Superior temporal gyrus (tissue), 1 donor: ENCODE results near the gene KDM5A.
"Not testable (repeated sequence)": the region's sequence is repeated elsewhere in the genome, so short reads cannot be mapped to it uniquely, and the experiment has no call there.

Experiments
- DNase-seq: peaks from one replicate; pipeline ENCODE4 v3.0.0-alpha.2; 2016; ENCODE audit errors: extremely low spot score

The KDM5A gene

GRCh38 chr12:389142-390096 lies at the start of gene KDM5A:
KDM5A (minus strand) TSS chr12:389320; CDS start chr12:389091, 229 bp downstream.
- peak; percentile 96 for DNase-seq

- DNase-seq: not testable (repeated sequence)
These were observed 46.6 kb upstream of the KDM5A start for GRCh38 chr12:435737-436136.

GRCh38 chr12:422526-422925 lies 33.4 kb upstream of the KDM5A start:
- no peak for DNase-seq

GRCh38 chr12:418432-418831 lies 29.3 kb upstream of the KDM5A start:
- no peak for DNase-seq

DNA sequence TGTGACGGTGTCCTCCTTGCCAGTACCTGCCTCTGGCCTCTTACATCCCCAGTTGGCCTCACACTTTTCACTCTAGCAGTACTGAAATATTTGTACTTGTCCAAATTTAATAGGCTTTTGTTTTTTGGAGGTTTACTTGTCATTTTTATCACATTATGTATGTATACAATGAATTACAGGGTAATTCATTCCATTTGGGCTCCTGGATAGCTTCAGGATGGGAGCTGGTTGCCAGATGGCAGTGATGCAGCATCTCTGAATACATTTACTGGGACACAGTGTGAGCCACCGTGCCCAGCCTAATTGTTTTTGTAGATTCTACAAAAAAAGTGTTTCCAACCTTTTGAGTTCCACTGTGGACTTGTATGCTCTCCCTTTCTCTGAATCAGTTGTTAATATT lies 25.7 kb upstream of the KDM5A start:
- DNase-seq: no peak

DNA sequence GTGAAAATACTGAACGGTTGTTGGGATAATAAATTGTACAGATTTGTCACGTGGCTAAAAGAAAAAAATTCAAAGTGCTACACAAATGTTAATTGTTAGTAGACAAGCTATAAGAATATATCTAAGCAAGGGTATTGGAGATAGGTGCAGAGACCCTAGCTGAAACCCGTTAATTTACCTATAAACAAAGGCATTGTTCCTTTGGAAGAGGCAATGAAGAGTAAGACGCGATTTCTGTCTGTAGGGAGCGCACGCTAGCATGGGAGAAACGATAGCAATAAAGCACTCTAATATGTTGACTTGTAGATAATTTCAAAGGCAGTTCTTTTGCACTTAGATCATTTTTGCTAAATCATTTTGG lies 12.9 kb upstream of the KDM5A start:
- peak; percentile 31 for DNase-seq

- peak; percentile 98 for DNase-seq
These were observed 12.3 kb upstream of the KDM5A start, which contains the start of gene CCDC77 for GRCh38 chr12:401235-402028. CCDC77 (plus strand) TSS chr12:401644; CDS start chr12:409384, 7,740 bp downstream.

DNA sequence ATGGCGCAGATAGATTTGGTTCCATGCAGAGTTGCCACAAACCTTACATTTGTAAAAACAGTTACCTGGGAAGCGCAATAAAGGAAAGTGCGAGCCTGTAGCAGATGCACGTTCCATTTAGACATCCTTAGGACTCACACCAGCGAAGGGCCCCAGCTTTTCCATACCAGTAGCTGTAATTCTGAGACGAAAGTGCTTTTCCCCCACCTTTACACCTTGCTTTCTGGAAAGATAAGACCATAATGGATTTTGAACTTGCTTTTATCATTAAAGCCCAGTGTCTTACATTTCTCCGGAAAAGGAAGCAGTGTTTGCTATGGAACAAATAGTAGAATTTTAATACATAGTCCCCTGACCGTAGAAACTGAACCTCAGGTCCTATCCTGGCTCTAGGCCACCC lies 11.7 kb upstream of the KDM5A start:
- DNase-seq: no peak

DNA sequence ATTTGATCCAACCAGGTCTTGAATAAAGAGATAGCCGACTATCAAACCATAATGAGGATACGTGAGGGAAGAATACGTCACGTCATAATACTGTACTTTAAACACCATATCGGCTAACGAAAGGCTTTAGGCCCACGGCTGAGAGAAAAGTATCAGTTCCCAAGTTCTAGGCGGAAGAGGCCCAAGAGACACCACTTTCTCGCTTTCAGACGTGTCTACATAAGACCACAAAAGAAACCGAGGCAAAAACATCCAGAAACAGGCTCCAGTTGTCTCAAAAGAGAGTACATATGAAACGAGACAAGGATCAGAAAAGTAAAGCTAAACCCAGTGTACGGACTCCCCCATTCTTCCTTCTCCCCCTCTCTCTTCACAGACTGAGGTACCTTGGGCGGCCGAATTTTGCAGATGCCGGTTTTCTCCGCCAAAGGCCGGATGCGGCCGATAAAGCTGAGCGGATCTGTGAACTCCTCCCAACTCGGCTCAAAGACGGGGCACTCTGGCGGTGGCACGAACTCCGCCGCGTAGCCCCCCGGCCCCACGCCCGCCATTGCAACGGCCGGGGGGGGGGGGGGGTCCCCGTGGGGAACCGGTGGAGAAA lies 479 bp downstream of the KDM5A start:
- peak; percentile 58 for DNase-seq

DNA sequence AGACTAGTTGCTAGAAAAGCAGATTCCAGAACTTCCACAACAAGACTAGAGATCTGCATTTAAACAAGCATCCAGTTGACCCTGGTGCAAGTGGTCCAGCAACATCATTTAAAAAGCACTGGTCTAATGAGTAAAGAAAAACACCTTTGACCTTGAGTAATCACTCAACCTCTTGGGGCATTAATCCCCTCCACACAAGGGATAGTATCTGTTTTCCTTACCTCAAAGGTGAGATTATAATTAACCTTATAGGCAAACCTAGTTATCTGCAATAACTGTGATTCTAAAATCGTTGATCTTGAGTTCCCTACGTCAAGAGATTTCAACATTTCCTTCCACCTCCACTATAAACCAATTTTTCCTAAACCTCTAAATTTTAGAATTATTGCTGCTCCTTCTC lies 1.1 kb downstream of the KDM5A start:
- no peak for DNase-seq

DNA sequence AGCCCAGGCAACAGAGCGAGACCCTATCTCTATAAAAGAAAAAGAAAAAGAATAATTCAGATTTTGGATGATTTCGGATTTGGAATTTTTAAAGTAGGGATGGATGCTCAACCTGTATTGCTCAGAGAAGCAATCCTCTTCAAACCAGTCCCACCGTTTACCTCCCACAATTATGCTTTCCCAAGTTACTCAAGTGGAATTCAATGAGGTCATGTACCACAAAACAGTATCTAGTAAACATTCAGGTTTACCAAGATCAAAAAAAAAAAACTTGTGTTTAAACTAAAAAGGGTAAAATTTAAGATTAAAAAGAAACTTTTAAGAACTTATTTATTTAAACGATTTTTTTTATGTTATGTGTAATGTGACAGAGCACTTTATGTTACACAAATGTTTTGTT lies 2.5 kb downstream of the KDM5A start:
- no peak for DNase-seq

GRCh38 chr12:370739-371485 lies 18.2 kb downstream of the KDM5A start:
- DNase-seq: not testable (repeated sequence)

- no peak for DNase-seq
These were observed 21.1 kb downstream of the KDM5A start for GRCh38 chr12:367972-368371.

DNA sequence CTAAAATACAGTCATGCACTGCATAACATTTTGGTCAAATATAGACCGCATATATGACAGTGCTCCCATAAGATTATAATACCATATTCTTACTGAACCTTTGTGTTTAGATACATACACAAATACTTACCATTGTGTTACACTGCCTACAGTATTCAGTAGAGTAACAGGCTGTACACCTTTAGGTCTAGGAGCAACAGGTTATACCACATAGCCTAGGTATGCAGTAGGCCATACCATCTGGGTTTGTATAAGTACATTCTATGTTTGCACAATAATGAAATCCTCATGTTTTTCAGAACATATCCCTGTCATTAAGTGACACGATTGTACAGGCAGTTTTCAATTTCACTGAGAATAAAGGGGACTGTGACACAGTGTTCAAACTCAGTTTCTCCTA lies 22.3 kb downstream of the KDM5A start:
- no peak for DNase-seq

DNA sequence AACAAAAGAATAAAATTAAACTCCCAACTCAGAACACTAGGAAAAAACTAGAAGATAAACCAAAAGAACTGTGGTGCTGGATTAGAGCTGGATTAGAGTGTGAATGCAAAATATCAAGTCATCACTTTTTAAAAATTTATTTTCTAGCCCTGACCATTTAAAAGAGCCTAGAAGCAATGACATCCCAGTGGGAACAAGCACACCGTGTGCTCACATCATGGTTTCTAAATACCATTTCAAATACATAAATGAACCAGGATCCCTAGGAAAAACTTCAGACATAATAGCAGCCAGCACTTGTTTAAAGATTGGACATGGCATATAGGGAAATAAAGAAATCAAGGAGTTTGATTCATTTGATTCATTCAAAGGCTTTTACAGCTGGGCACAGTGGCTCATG lies 30.0 kb downstream of the KDM5A start:
- no peak for DNase-seq

DNA sequence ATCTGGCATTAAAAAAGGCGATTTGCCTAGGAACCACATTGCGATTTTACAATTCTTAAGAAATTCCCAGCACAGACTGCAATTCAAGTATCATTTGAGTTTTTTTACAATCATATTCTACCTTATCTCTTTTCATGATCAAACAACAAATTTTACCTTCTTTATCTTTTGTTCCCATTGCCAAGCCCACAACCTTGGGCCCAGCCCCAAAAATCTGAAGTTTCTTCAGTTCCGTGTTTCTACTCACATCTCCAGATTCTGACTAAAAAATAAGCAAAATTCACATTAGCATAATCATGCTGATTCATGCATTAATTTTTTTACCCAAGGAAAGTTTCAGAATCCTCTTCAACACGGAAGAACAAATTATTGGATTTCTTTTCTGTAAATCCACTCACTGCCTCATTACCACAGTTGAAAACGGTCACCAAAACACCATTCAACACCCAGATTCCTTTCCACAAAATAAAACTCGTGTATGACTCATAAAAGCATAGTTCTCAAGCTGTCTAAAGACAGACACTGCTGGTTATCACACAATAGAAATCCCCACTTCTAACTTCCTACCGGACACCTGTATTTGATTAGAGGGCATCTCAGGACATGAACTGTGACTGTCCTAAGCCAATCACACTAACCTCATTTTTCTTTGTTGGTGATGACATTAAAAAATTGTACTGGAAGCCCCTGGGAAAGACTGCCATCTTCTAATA lies 32.7 kb downstream of the KDM5A start:
- DNase-seq: no peak

DNA sequence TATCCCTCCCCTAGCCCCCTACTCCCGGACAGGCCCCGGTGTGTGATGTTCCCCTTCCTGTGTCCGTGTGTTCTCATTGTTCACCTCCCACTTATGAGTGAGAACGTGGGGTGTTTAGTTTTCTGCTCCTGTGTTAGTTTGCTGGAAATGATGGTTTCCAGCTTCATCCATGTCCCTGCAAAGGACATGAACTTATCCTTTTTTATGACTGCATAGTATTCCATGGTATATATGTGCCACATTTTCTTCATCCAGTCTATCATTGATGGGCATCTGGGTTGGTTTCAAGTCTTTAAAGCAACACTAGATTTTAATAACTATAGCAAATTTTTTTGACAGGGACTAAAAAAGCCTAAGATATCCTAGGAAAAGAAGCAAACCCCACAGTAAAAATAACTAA lies 37.9 kb downstream of the KDM5A start:
- DNase-seq: not testable (repeated sequence)

DNA sequence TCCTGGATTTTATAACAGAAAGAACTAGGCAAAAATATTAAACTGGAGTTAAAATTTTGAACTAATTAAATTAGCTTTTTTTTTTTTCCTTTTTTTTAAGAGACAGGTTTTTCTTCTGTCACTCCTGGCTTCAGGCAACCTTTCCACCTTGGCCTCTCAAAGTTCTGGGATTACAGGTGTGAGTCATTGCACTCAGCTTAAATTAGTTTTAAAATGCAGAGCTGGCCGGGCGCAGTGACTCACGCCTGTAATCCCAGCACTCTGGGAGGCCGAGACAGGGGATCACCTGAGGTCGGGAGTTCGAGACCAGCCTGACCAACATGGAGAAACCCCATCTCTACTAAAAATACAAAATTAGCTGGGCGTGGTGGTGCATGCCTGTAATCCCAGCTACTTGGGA lies 39.5 kb downstream of the KDM5A start:
- DNase-seq: not testable (repeated sequence)

- DNase-seq: not testable (repeated sequence)
These were observed 46.1 kb downstream of the KDM5A start for GRCh38 chr12:343036-343435.

DNA sequence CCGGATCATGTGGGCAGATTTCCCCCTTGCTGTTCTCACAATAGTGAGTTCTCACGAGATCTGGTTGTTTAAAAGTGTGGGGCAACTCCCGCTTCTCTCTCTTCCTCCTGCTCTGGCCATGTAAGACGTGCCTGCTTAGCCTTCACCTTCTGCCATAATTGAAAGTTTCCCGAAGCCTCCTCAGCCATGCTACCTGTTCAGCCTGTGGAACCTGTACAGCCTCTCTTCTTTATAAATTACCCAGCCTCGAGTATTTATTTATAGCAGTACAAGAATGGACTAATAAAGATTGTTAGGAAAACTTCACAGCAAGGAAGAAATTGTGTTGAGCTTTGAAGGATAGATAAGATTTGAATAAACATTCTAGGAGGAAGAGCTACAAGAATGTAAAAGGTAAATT lies 52.1 kb downstream of the KDM5A start:
- DNase-seq: no peak

DNA sequence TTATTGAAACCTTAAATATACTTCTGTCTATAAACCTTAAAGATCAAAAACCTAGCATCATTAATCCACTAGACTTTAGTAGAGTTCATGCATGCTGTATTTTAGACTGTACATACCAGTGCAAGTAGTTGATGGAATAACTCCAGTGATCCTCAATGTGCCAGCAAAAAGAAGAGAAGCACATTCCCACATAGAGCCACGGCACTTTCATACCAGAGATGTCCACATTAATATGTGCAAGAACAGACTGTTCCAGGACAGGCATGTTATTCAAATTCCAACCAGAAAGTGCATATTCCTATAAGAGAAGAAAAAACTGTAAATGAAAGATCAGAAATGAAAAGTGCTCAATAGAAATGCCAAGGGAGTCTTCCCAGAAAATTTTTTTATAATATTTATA lies 55.0 kb downstream of the KDM5A start:
- DNase-seq: no peak
